Pulmonary artery endothelial cell (primary cell): ENCODE data around the gene INS. TPM values are rescaled to one million over a fixed set of nuclear protein-coding genes. Genes with fewer than 3 reads are reported as not detected.
"Not testable (repeated sequence)": the region's sequence is repeated elsewhere in the genome, so short reads cannot be mapped to it uniquely, and the experiment has no call there.

Experiments used
- DNase-seq: peaks from one replicate; pipeline ENCODE4 v3.0.0-alpha.2; 2011; ENCODE audit warnings: low read depth, low spot score
- total RNA-seq: library from RNA; depleted of rRNA; stranded (reverse); fragments of >200 nt; gene quantifications from 2 replicates; pipeline ENCODE4 v1.2.3, GENCODE V29; 2014

Gene INS
- total RNA-seq, 1 donor from 2014 or later, result not detected

DNA sequence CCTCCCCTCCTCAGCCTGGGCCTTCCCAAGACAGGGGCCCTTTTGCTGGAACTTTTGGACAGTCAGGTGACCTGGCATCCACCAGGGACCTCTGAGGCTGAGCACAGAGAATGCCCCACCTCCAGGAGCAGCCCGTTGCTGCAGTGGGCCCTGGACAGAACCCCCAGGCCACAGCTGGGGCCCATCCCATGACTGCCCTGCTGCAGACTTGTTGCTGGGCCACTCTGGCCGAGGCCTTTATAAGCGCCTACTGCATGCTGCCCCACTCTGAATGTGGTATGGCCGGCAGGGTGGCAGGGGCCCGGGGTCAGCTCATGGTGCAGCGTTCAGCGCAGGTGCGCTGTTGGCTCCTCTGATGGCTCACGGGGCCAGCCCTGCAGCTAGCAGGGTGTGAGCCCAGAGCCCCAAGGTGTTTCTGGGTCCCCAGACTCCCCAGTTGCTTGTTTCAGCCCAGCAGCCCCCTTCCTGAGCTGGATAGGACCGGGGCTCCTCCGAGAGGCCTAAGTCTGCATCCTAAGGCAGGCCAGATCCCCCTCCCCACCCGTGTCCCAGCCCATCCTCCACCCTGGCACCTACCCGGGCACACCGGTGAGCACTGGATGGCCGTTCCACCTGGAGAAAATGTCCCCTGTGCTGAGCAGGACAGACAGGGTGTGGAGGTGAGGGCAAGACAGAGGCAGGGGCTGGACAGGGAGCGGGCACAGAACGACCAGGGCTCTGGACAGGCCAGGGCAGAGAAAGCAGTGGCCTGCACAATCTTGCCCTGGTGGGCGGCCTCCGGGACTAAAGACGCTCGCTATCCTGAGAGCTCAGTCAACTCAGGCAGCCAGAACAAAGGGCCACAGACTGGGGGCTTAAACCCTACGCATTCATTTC is 38.7 kb upstream of the INS start:
- no peak for DNase-seq

GRCh38 chr11:2198621-2199365 is 37.8 kb upstream of the INS start:
- DNase-seq, result no peak

GRCh38 chr11:2197771-2198520 is 36.9 kb upstream of the INS start:
- no peak for DNase-seq

DNA sequence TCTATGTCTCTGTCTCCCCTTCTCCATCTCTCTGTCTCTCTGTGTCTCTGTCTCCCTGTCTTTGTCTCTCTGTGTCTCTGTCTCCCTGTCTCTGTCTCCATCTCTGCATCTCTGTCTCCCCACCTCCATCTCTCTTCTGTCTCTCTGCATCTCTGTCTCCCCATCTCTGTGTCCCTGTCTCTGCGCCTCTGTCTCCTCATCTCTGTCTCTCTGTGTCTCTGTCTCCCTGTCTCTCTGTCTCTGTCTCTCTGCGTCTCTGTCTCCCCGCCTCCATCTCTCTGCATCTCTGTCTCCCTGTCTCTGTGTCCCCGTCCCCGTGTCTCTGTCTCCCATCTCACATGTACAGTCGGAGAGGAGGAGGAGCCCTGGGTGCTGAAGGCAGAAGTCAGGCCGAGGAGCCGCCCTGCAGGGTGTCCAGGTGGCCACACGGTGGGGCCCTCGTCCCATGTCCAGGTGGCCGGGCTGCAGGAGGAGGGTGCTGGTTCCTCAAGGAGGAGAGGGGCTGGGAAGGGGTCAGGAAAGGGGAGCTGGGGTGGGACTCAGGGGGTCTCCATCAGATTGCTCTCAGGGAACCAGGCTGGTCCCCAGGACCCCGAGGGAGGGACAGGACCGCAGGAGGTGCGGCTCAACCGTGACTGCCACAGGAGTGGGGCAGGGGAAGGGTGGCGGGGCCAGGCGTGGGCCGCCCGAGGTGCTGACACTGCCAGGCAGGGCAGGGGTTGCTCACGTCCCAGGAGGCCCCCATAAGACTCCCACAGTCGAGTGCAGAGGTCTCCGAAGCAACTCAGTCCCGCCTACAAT is 36.2 kb upstream of the INS start:
- DNase-seq, result no peak

DNA sequence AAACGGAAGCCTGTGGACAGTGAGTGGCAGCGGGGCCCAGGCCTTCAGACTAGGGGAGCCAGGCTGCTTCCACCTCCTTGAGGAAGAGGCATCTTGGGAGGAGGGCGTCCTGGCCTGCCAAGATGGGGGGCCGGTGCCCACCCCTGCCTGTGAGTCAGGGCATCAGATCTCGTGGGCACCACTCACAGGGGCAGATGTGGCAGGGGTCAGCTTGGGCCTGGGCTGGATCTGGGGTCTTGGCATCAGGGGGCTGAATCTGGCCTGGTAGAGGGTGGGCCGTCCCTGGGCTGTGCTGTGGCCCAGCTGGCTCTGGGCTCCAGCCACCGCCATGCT is 34.7 kb upstream of the INS start:
- DNase-seq, result no peak

DNA sequence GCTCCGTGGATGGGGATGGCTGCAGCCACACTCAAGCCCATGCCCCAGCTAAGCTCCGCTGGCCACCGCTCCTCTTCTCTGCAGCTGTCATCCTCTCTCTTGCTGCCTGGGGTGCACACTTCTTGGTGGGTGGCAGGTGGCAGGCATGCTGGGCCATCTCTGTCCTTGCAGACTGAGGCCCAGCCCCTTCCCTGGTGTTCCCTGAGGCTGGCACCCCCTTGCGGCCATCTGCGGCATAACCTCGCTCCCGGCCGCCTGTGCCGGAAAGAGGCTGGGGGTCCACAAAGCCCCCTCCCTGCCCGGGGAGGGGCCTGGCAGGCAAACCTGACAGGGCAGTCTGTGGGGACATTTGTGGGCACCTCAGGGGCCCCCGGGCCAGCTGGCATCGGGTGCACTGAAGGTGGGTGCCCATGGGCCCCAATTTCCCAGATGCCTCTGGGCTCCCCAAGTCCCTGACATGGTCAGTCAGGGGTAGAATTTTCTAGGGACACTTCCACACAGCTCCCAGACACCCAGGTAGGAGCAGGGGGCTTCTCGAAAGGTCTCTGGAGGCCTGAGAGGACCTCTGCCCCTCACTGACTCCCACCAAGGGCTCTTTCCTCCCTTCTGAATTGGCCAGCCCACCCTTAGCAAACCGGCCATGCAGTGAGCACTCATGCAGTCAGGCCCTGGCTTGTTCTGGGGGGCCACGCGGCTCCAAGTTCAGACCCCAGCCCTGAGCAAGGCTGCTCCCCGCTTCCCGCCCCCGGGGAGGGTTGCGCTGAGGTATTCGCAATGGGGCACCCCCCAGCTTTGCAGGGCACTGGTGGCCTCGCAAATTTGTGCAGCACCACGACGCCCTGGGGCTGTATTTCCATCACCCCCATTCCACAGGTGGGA is 34.1 kb upstream of the INS start:
- DNase-seq, result no peak

DNA sequence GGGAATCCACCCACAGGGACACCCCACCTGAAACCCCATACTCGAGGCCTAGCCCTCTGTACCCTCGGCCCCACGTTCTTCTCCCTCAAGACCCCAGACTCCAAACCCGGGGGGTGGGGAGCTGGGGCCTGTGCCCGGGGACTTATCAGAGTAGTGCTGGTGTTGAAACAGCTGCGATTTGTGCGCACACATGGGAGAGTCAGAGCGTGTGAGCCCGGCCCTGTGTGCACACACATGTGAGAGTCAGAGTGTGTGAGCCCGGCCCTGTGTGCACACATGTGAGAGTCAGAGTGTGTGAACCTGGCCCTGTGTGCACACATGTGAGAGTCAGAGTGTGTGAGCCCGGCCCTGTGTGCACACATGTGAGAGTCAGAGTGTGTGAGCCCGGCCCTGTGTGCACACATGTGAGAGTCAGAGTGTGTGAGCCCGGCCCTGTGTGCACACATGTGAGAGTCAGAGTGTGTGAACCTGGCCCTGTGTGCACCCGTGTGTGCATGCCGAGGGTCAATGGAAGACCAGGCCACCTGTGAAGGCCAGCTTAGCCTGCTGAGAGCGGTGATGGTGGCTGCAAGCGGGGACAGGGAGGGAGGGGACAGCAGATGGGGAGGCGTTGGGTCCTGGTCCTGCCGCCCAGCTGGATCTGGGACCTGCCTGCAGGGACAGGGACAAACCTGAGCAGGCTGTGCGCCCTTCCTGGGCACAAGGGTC is 33.0 kb upstream of the INS start:
- not testable (repeated sequence) for DNase-seq

DNA sequence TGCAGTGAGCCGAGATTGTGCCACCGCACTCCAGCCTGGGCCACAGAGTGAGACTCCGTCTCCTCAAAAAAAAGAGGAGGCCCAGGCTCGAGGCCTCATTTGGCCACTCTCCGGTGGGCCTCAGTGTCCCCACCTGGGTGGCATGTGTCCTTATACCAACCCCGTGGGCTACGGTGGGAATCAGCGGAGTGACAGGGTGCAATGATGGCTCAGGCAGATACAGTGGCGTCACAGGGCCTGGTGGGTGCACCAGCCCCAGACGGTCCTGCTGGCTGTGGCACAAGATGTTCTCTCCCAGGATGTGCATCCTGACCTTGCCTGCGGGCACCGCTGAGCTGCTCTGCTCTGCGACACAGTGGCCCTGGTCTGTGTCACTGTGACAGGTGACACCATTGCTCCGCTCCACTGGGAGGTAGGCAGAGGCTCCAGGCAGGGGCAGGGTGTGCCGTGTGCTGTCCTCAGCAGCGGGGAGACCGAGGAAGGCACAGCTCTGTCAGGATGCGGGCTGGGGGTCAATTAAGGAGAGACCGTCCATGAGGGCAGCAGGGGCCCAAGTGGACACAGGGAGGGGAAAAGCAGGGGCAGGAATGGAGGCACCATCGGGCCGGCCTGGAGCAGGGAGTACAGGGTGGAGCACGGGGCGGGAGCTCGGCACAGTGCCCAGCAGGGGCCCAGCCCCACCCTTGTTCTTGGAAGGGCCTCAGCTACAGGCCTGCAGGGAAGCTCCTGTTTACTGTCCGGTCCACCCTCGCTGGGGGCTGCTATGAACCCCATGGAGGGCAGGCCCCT is 32.3 kb upstream of the INS start:
- no peak for DNase-seq

- no peak for DNase-seq
Observed at GRCh38 chr11:2192435-2192834, 31.4 kb upstream of the INS start.

DNA sequence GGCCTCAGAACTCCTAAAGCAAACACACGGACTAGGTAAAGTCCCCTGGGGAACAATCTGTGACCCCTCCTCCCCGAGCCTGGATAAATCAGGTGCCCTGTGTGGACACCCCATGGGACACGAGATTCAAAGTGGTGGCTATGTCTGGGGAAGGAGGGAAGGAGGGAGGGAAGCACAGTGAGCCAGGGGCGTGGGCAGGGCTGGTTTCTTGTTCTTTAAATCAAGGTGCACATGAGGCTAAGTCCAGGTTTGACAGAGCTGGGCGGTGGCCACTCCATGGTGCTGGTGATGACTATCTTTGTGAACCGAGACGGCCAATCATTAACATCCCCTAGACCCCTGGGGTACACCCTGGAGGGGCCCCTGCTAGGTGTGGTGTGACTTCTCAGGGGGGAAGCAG is 30.9 kb upstream of the INS start:
- DNase-seq, result no peak

DNA sequence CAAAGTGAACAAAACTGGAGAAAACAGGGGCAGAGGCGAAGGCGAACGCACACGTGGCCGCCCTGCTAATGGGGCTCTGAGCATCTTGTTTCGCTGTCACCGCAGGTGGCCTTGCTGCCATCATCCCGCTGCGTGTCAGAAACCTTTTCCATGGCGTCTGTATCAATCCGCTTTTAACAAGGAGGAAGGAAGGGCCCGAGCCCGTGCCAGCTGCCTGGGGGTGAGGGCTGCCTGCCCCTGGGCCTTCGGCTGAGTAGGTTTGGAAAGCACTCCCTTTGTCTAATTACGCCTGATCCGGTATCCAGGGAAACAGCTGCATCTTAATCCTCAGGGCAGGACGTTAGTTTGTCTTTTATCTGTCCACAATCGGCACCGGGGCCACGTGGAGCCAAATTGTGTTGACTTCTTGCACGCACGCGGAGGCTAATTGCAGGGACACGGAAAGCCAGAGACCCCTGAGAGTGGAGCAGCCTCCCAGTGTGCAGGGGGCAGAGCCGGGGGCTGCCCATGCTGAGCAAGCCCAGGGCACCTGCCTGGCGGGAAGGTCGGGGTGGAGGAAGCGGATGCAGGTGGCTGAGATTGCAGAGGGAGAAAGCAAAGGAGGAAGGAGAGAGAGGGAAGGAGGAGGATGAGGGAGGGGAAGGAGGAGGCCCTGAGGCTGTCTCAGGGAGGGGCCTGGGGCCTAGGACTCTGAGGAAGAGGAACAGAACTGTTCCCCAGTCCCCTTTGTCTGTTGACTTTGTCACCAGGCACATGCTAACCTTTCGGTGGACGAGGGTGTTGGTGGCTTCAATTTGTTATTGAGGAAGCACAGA is 29.9 kb upstream of the INS start:
- no peak for DNase-seq

- DNase-seq, result no peak
Observed at GRCh38 chr11:2189938-2190656, 29.1 kb upstream of the INS start.

GRCh38 chr11:2188745-2189144 is 27.7 kb upstream of the INS start:
- no peak for DNase-seq

GRCh38 chr11:2187280-2187707 is 26.3 kb upstream of the INS start:
- DNase-seq, result no peak

DNA sequence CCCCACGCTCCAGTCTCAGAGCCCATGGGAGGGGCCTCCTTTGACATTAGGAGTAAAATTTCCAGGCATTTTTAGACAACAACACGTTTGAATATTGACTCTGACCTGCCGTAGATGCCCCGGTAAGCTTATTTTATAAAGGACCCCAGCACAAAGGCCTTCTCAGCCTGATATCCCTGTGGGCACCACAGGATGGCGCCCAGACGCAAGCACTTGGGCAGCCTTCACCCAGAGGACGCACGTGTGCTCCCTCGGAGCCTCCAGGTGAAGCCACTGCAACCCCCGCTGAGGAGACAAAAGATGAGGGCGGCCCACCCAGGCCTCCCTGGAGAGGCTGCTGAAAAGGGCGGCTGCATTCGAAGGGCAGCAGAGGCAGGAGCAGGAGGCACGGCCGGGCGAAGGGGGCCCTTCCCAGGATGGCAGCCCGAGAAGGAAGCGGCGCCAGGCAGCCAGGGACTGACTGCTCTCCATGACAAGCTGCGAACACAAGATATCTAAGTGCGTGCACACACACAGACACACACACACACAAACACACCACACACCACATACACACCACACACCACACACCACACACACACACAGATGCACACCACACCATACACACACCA is 25.8 kb upstream of the INS start:
- no peak for DNase-seq

GRCh38 chr11:2185324-2186085 is 24.5 kb upstream of the INS start:
- no peak for DNase-seq
